H1 (cell line): Measurements from ENCODE around the gene SYK. TPM values are rescaled to one million over a fixed set of nuclear protein-coding genes. Genes with fewer than 3 reads are reported as not detected.

ENCODE experiments used
- HDAC6 ChIP-seq: IDR thresholded peaks from one replicate; pipeline ENCODE4 v1.7.1; 2012; ENCODE audit warnings: low read depth, mild to moderate bottlenecking, inconsistent platforms, low read length, moderate library complexity
- SP1 ChIP-seq: IDR thresholded peaks from 2 replicates; pipeline ENCODE4 v1.6.1; 2011; ENCODE audit warnings: low read depth, low read length
- SRF ChIP-seq: IDR thresholded peaks from 2 replicates; pipeline ENCODE4 v1.6.1; 2011; ENCODE audit warnings: mild to moderate bottlenecking, low read depth, low read length, moderate library complexity
- TBP ChIP-seq: IDR thresholded peaks from 2 replicates; pipeline ENCODE4 v1.6.1; 2011; ENCODE audit warnings: low read depth, low read length, improper control_type of control experiment
- TCF12 ChIP-seq: IDR thresholded peaks from 2 replicates; pipeline ENCODE4 v1.6.1; 2011; ENCODE audit warnings: low read depth, mild to moderate bottlenecking, low read length
- ZNF274 ChIP-seq: IDR thresholded peaks from 2 replicates; pipeline ENCODE4 v1.7.0; 2012; ENCODE audit warnings: low read length, borderline replicate concordance; ENCODE audit errors: extremely low read depth
- polyA plus RNA-seq, 7 experiments: library from polyadenylated mRNA; depleted of rRNA in 3 of 7; stranded (reverse) in 5 of 7; unstranded in 2 of 7; fragments of >200 nt in 5 of 7; fragments of 200-250 nt in 2 of 7; gene quantifications; 1 replicate in 5 of 7; 2 replicates in 1 of 7; 4 replicates in 1 of 7; pipeline versions ENCODE4 v1.2.1 to v1.2.3, GENCODE V29; 2011 to 2013; ENCODE audit warnings: missing spikeins in 2 of 7, mixed read lengths in 2 of 7
- total RNA-seq: library from RNA; stranded (reverse); fragmentation: NEBNext Ultra II Directional; extraction: Animal tissue kit (Norgen Biotek cat#: 25700); gene quantifications from 2 replicates; pipeline ENCODE4 v1.2.1, GENCODE V29; 2021
- TF ChIP-seq, protein P1 (sequence below): fragments of 300-600 bp; sonication (generic); IDR thresholded peaks from 2 replicates; pipeline ENCODE4 v1.7.1; 2012; ENCODE audit warnings: low read length, moderate library complexity, mild to moderate bottlenecking, inconsistent platforms; ENCODE audit not compliant: insufficient replicate concordance

The SYK gene
- total and polyA plus RNA-seq, 2 of the 8 experiments (the other 6 are each of a cell fraction or from before 2014, with no cell fraction given): 1.5 to 4.4 TPM

DNA sequence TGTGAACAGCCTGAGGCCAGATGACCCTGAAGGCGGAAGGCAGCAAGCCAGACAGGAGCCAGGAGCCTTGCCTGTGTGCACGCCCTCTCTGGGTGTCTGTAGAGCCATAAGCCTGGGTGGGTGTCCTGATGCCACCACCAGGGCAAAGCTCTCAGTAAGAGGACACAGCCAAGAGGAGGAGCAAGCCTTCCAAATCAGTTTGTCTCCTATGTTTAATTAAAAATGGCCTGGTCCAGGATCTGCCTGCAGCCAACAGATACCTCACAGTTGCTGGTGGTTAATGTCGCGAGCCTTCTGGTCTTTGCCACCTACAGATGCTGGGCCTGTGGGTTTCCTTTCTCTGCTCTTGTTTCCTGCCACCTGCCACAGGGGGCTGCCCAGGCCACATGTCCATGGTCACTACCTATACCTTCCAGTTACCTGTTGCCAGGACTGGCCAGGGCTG is 56.9 kb downstream of the SYK start (continued):
- TF ChIP-seq, protein P1, sequence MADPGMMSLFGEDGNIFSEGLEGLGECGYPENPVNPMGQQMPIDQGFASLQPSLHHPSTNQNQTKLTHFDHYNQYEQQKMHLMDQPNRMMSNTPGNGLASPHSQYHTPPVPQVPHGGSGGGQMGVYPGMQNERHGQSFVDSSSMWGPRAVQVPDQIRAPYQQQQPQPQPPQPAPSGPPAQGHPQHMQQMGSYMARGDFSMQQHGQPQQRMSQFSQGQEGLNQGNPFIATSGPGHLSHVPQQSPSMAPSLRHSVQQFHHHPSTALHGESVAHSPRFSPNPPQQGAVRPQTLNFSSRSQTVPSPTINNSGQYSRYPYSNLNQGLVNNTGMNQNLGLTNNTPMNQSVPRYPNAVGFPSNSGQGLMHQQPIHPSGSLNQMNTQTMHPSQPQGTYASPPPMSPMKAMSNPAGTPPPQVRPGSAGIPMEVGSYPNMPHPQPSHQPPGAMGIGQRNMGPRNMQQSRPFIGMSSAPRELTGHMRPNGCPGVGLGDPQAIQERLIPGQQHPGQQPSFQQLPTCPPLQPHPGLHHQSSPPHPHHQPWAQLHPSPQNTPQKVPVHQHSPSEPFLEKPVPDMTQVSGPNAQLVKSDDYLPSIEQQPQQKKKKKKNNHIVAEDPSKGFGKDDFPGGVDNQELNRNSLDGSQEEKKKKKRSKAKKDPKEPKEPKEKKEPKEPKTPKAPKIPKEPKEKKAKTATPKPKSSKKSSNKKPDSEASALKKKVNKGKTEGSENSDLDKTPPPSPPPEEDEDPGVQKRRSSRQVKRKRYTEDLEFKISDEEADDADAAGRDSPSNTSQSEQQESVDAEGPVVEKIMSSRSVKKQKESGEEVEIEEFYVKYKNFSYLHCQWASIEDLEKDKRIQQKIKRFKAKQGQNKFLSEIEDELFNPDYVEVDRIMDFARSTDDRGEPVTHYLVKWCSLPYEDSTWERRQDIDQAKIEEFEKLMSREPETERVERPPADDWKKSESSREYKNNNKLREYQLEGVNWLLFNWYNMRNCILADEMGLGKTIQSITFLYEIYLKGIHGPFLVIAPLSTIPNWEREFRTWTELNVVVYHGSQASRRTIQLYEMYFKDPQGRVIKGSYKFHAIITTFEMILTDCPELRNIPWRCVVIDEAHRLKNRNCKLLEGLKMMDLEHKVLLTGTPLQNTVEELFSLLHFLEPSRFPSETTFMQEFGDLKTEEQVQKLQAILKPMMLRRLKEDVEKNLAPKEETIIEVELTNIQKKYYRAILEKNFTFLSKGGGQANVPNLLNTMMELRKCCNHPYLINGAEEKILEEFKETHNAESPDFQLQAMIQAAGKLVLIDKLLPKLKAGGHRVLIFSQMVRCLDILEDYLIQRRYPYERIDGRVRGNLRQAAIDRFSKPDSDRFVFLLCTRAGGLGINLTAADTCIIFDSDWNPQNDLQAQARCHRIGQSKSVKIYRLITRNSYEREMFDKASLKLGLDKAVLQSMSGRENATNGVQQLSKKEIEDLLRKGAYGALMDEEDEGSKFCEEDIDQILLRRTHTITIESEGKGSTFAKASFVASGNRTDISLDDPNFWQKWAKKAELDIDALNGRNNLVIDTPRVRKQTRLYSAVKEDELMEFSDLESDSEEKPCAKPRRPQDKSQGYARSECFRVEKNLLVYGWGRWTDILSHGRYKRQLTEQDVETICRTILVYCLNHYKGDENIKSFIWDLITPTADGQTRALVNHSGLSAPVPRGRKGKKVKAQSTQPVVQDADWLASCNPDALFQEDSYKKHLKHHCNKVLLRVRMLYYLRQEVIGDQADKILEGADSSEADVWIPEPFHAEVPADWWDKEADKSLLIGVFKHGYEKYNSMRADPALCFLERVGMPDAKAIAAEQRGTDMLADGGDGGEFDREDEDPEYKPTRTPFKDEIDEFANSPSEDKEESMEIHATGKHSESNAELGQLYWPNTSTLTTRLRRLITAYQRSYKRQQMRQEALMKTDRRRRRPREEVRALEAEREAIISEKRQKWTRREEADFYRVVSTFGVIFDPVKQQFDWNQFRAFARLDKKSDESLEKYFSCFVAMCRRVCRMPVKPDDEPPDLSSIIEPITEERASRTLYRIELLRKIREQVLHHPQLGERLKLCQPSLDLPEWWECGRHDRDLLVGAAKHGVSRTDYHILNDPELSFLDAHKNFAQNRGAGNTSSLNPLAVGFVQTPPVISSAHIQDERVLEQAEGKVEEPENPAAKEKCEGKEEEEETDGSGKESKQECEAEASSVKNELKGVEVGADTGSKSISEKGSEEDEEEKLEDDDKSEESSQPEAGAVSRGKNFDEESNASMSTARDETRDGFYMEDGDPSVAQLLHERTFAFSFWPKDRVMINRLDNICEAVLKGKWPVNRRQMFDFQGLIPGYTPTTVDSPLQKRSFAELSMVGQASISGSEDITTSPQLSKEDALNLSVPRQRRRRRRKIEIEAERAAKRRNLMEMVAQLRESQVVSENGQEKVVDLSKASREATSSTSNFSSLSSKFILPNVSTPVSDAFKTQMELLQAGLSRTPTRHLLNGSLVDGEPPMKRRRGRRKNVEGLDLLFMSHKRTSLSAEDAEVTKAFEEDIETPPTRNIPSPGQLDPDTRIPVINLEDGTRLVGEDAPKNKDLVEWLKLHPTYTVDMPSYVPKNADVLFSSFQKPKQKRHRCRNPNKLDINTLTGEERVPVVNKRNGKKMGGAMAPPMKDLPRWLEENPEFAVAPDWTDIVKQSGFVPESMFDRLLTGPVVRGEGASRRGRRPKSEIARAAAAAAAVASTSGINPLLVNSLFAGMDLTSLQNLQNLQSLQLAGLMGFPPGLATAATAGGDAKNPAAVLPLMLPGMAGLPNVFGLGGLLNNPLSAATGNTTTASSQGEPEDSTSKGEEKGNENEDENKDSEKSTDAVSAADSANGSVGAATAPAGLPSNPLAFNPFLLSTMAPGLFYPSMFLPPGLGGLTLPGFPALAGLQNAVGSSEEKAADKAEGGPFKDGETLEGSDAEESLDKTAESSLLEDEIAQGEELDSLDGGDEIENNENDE: no peak
- TF ChIP-seq ZNF274 (no peak), TCF12 (no peak), SRF (no peak), TBP (no peak), HDAC6 (no peak), SP1 (no peak)
